Kidney (tissue), 14 donors: Measurements from ENCODE around the gene ZNF512. TPM values are rescaled to one million over a fixed set of nuclear protein-coding genes. Genes with fewer than 3 reads are reported as not detected.

Experiments used
- DNase-seq, 5 donors: peaks; one replicate each; pipeline ENCODE4 v3.0.0-alpha.2; 2013 to 2020
- FAIRE-seq: peaks from 2 replicates; lab custom pipeline; 2012; peaks lifted over from hg19 to GRCh38; lab: Jason Lieb, UNC
- H3K27ac ChIP-seq, 2 donors: one replicate each; pipeline ENCODE4 v1.7.0; 2013; ENCODE audit warnings: low read depth in 2 of 2, low read length in 2 of 2, inconsistent platforms in 1 of 2
- H3K27me3 ChIP-seq: one replicate; pipeline ENCODE4 v1.7.1; 2013; ENCODE audit warnings: low read length, inconsistent platforms; ENCODE audit not compliant: control insufficient read depth, insufficient read depth
- H3K36me3 ChIP-seq, 3 donors: one replicate each; pipeline versions ENCODE4 v1.7.0 to v1.7.1; 2013; ENCODE audit warnings: low read length in 3 of 3, control low read depth in 1 of 3, inconsistent platforms in 1 of 3; ENCODE audit not compliant: insufficient read depth in 3 of 3, control insufficient read depth in 2 of 3
- H3K4me1 ChIP-seq, 3 donors: one replicate each; pipeline versions ENCODE4 v1.7.0 to v1.7.1; 2013; ENCODE audit warnings: low read length in 3 of 3, inconsistent platforms in 1 of 3, low read depth in 1 of 3; ENCODE audit not compliant: control insufficient read depth in 2 of 3, insufficient read depth in 2 of 3
- H3K4me3 ChIP-seq, 3 donors: one replicate each; pipeline versions ENCODE4 v1.7.0 to v1.8.1; 2013; ENCODE audit warnings: low read length in 3 of 3, control low read depth in 1 of 3, inconsistent platforms in 1 of 3
- H3K9ac ChIP-seq, 3 donors: one replicate each; pipeline versions ENCODE4 v1.7.0 to v1.7.1; 2013; ENCODE audit warnings: low read length in 3 of 3, control low read depth in 1 of 3, inconsistent platforms in 1 of 3
- H3K9me3 ChIP-seq, 3 donors: one replicate each; pipeline versions ENCODE4 v1.7.0 to v1.7.1; 2013; ENCODE audit warnings: low read length in 3 of 3, control low read depth in 1 of 3, inconsistent platforms in 1 of 3; ENCODE audit not compliant: control insufficient read depth in 2 of 3, insufficient read depth in 1 of 3
- intact Hi-C: fragments of 100-400 bp; cut with DNase I; formaldehyde crosslinking; loops from one replicate; pipeline ENCODE4 v1.11.1; 2022
- polyA plus RNA-seq: library from polyadenylated mRNA; stranded (reverse); fragments of 350-450 nt; fragmentation: Illumina TruSeq; extraction: RNeasy Lipid Tissue Mini Kit (QIAGEN cat#74804); gene quantifications from one replicate; pipeline ENCODE4 v1.2.3, GENCODE V29; 2014; ENCODE audit warnings: low read depth, low replicate concordance; ENCODE audit not compliant: insufficient read depth
- total RNA-seq: library from RNA; stranded (reverse); fragmentation: NEBNext Ultra II Directional; extraction: Animal tissue kit (Norgen Biotek cat#: 25700); gene quantifications from one replicate; pipeline ENCODE4 v1.2.1, GENCODE V29; 2021
- TF ChIP-seq, protein P1 (sequence below): IDR thresholded peaks from 3 replicates; pipeline ENCODE4 v1.5.1; 2012; ENCODE audit warnings: mild to moderate bottlenecking, moderate library complexity, borderline replicate concordance; ENCODE audit not compliant: insufficient read depth; ENCODE audit errors: extremely low read depth
- donor health status: control.
- donor health status: control.
- donor health status: control.
- donor health status: control.
- donor health status: control.
- donor health status: DM: yes; HTN: yes; CAD: no.
- donor health status: Normal renal cell carcinoma (clear cell type).

ZNF512 gene
- total and polyA plus RNA-seq, 2 donors from 2014 or later, result 15.1 to 40.6 TPM

DNA sequence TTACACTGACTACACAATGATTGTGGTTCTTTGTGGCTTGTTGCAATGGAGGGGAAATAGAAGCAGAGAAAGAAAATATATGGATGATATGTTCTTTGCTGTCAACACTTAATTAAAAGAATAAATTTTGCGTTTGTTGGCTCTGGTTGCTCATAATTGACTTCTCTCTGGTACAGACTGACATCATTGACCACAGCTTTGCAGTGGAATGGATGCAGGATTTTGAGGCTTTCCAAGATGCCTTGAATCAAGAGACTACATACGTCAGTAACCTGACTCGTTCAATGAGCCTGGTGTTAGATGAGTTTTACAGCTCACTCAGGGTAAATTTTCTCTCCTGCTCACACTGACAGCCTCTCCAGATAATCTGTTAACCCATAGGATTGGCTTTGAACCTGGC is 55.9 kb downstream of the ZNF512 start:
- TF ChIP-seq, protein P1, sequence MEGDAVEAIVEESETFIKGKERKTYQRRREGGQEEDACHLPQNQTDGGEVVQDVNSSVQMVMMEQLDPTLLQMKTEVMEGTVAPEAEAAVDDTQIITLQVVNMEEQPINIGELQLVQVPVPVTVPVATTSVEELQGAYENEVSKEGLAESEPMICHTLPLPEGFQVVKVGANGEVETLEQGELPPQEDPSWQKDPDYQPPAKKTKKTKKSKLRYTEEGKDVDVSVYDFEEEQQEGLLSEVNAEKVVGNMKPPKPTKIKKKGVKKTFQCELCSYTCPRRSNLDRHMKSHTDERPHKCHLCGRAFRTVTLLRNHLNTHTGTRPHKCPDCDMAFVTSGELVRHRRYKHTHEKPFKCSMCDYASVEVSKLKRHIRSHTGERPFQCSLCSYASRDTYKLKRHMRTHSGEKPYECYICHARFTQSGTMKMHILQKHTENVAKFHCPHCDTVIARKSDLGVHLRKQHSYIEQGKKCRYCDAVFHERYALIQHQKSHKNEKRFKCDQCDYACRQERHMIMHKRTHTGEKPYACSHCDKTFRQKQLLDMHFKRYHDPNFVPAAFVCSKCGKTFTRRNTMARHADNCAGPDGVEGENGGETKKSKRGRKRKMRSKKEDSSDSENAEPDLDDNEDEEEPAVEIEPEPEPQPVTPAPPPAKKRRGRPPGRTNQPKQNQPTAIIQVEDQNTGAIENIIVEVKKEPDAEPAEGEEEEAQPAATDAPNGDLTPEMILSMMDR, result no peak
- Histone ChIP-seq H3K9ac (no peak overlapping the region), H3K4me1 (no peaks in the 10 kb centered on the region), H3K9me3 (no peaks in the 10 kb centered on the region), H3K27ac (no peak overlapping the region), H3K27me3 (no peaks in the 10 kb centered on the region), H3K36me3 (peaks cover 14 to 56% (median 19%) of the 10 kb centered on the region in 3 donors), H3K4me3 (no peak overlapping the region)
- FAIRE-seq (no peak), DNase-seq (no peak)
- intact Hi-C loops, result no loop called here

GRCh38 chr2:27640722-27641245 is 57.9 kb downstream of the ZNF512 start:
- DNase-seq (no peak), FAIRE-seq (no peak)
- no peaks in the 10 kb centered on the region for H3K4me1 ChIP-seq
- intact Hi-C loops, result no loop called here
- TF ChIP-seq, protein P1, result no peak
- H3K27ac ChIP-seq, result no peak overlapping the region
- H3K36me3 ChIP-seq, result peaks cover 4 to 46% (median 10%) of the 10 kb centered on the region in 3 donors
- H3K27me3 ChIP-seq, result no peaks in the 10 kb centered on the region
- H3K4me3 ChIP-seq, result no peak overlapping the region
- H3K9ac ChIP-seq, result no peak overlapping the region
- H3K9me3 ChIP-seq, result no peaks in the 10 kb centered on the region

DNA sequence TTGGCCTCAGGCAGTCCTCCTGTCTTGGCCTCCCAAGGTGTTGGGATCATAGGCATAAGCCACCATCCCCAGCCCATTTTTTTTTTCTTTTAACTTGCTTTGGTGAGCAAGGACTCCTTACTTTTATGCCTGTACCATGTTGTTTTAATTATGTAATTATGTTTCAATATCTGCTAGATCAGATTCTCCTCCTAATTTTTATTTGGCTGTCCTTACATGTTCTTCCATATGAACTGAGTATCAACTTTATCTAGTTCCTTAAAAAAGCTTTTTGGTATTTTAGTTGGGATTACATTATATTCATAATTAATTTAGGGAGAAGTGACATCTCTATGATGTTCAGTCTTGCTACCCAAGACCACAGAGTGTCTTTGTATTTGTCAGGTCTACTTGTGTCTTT is 62.4 kb downstream of the ZNF512 start:
- Histone ChIP-seq H3K4me1 (no peaks in the 10 kb centered on the region), H3K4me3 (no peak overlapping the region), H3K36me3 (peaks cover 9 to 41% (median 16%) of the 10 kb centered on the region in 3 donors), H3K9me3 (no peaks in the 10 kb centered on the region), H3K27ac (no peak overlapping the region), H3K27me3 (no peaks in the 10 kb centered on the region), H3K9ac (no peak overlapping the region)
- intact Hi-C loops, result no loop called here
- TF ChIP-seq, protein P1, result no peak
- DNase-seq (no peak), FAIRE-seq (no peak)

DNA sequence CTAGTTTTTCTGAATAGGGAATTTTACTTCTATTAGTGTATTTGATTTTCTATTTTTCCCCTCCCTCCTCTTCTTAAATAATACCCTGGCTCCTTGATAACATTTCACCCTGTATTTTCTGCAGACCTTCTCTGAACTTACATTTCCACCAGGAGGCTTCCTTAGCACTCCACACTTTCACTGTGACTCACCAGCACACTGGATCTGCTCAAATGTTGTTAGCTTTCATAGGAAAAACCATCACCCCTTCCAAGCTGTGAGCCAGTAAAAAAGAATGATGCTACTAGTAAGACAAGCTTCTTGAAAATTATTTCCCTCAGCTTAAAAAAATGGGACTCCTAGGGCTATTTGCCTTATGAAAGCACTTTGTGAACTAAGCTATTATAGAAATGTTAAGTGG is 64.4 kb downstream of the ZNF512 start:
- Histone ChIP-seq H3K9me3 (no peaks in the 10 kb centered on the region), H3K27me3 (no peaks in the 10 kb centered on the region), H3K4me3 (no peak overlapping the region), H3K27ac (no peak overlapping the region), H3K36me3 (peaks cover 13 to 39% (median 21%) of the 10 kb centered on the region in 3 donors), H3K4me1 (no peaks in the 10 kb centered on the region), H3K9ac (no peak overlapping the region)
- DNase-seq, result no peak
- intact Hi-C loops, result no loop called here
- TF ChIP-seq, protein P1, result no peak
- FAIRE-seq, result no peak
